Measurements from ENCODE around the gene UCMA.
A peak's percentile ranks its signal among the peaks of the same experiment; 100 is the strongest.

The UCMA gene

DNA sequence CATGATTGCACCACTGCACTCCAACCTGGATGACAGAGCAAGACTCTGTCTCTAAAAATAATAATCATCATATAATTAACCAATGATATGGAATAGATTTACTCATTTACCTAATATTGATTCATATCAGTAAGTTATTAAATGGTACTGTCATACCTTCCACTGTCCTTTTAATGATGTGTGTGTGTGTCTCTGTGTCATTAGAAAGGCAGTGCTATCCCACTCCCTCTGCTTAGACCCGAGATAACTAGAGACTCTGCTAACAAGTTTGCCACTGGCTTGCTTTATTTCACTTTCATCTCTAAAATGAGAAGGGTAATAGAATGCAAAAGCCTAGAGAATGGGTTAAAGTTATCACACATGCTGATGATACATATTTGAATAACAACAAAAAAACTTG lies 51.8 kb downstream of the UCMA start:
- no peak for TF ChIP-seq POLR2AphosphoS5 (IDR thresholded peaks at IDR 0.05; ENCODE audit: low read depth, low read length)
- no peak for TF ChIP-seq TAF1 (IDR thresholded peaks at IDR 0.05; ENCODE audit: borderline replicate concordance, low read depth, low read length)
- TF ChIP-seq POLR2A (IDR thresholded peaks at IDR 0.05; ENCODE audit: low read depth, low read length), result no peak
- no peak for DNase-seq (ENCODE audit: insufficient read length)
- FAIRE-seq, result no peak

DNA sequence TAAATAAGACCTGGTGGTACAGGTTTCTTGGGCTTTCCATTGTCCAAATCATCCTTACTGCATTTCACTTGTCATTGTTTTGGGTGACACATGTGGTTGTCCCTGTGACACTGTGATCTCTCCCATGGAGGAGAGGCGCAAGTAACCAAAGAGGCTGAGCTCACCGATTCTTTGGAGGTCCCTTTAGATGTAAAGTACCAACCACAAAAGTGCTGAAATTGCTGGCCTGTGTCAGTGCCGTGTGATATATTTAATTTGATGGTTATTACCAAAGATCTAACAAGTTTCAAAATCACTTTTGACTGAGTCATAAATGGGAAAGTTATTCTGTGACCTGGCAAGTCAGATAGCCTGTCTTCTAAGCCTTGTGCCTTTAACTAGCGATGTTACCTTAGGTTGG lies 53.4 kb downstream of the UCMA start:
- FAIRE-seq (peak; percentile 57), DNase-seq (ENCODE audit: insufficient read length) (no peak)
- TF ChIP-seq TAF1 (IDR thresholded peaks at IDR 0.05; ENCODE audit: borderline replicate concordance, low read depth, low read length) (no peak), POLR2AphosphoS5 (IDR thresholded peaks at IDR 0.05; ENCODE audit: low read depth, low read length) (no peak), POLR2A (IDR thresholded peaks at IDR 0.05; ENCODE audit: low read depth, low read length) (no peak)

DNA sequence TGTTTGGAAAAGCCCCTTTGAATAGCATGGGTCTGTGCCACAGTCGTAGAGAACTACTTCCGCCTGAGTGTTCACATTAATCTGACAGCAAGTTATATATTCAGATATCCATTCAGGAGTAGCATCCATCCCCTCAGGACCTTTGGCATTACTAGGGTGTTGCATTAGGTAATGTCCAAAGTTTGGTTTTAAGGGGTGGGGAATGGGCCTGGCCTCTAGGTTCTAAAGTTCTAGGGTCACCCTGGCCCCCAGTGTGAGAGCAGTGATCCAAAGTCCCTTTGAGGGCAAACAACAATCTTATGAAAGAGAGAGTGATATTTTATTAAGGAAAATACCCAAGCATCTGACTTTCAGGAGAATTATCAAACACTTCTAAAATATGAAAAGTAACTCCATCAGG lies 60.6 kb downstream of the UCMA start:
- no peak for TF ChIP-seq TAF1 (IDR thresholded peaks at IDR 0.05; ENCODE audit: borderline replicate concordance, low read depth, low read length)
- no peak for TF ChIP-seq POLR2A (IDR thresholded peaks at IDR 0.05; ENCODE audit: low read depth, low read length)
- no peak for TF ChIP-seq POLR2AphosphoS5 (IDR thresholded peaks at IDR 0.05; ENCODE audit: low read depth, low read length)
- DNase-seq (ENCODE audit: insufficient read length), result no peak
- no peak for FAIRE-seq
